Posterior vena cava (tissue), 2 donors: ENCODE results near the gene HCN1. TPM values are rescaled to one million over a fixed set of nuclear protein-coding genes. Genes with fewer than 3 reads are reported as not detected.
"Not testable (repeated sequence)": the region's sequence is repeated elsewhere in the genome, so short reads cannot be mapped to it uniquely, and the experiment has no call there.

Experiments used
- DNase-seq: peaks from one replicate; pipeline ENCODE4 v3.0.0-alpha.2; 2020; ENCODE audit warnings: low spot score
- intact Hi-C, 2 donors: fragments of 100-400 bp; cut with DNase I; formaldehyde crosslinking; loops; one replicate each; pipeline versions ENCODE4 v1.14.1 to v1.14.2; 2022 to 2023
- total RNA-seq, 2 donors: library from RNA; stranded (reverse); fragmentation: NEBNext Ultra II Directional; extraction: Animal tissue kit (Norgen Biotek cat#: 25700); gene quantifications; one replicate each; pipeline ENCODE4 v1.2.1, GENCODE V29; 2021
- donor health status: DM: yes; HTN: yes; CAD: no.
- donor health status: DM: yes; HTN: yes; CAD: no.

The HCN1 gene
- total RNA-seq, 2 donors from 2014 or later, result not detected

DNA sequence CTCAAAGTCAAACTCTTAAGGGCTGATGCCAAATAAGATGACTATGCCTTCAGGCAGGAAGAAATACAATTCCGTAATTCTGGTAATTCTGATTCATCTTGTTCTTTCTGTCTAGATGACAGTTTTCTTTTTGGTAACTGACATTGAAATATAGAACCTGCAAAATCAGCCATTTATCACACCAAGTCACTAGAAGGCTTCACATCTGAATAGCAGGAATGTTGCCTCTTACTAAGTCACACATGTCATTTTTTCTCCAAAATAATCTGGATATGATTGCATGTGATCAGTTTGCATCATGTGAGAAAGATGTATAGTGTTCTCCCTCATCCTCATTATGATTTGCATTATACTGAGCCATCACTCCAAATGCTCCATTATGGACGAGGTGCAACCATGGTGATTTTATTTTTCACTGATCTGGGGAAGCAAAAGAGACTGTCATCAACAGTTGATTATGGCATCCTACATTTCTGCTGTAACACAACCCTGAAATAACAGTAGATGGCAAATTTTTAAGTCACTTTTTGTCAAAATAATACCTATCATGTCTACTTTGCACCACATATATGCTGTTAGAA lies 69.0 kb downstream of the HCN1 start:
- DNase-seq, result no peak
- intact Hi-C loops, result no loop called here

DNA sequence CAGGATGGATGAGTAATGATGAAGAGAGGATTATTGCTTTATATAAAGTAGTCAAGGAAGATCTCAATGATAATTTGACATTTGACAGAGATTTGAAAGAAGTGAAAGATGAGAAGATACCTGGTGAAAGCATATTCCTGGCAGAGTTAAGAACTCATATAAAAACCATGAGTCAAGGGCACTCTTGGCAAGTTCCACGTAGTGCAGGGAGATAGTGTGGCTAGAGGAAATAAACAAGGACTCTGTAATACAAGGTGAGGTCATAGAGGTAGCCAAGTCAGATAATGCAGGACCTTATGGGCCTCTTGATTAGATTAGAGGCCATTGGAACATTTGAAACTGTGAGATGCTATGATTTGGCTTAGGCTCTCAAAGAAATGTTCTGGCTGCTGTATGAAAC lies 72.3 kb downstream of the HCN1 start:
- intact Hi-C loops, result loop anchor here in 1 of 2 donors (2.0 kb wide), 1 partner anchor 67 kb away; no protein-coding TSS in a partner anchor
- DNase-seq, result no peak

DNA sequence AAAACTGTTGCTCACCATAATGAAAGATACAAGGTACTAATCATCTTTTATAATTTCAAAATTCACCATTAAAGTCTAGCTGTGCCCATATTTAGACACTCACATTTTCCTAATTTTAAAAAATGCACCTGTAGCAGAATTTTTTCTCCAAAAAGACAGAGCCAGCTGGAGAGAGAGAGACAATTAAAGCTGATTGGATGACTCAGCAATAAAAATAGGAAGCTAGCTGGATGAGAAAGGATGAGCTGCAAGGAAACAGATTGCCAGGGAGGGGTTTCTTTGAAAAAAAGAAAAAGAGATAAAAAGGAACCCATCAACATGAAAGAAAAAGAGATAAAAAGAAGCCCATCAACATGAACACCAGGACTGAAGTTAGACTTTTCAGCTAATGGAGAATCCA lies 73.8 kb downstream of the HCN1 start:
- intact Hi-C loops, result no loop called here
- DNase-seq, result no peak

DNA sequence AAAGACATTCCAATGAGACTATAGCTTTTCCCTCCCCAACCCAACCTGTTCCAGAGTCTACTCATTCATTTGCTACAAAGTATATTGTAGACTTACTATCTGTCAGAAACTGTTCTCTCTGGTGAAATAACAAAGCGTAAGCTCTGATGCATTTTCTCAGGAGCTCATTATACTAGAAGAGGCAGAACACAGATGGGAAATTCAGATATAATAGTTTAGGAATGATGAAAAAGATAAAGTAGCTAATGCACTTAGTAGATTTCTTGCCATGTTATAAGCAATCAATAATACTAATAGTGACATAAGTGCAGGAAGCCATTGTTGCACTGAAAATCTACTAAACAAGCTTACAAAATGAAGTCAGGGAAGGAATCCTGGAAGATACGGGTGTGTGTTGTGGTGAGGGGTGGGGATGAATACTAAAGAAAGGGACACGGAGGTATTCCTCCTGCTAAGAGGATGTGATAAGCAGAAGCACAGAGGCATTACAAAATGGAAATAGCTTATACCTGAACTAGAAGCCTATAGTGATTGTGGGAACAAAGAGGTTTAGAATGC lies 78.2 kb downstream of the HCN1 start:
- intact Hi-C loops, result no loop called here
- DNase-seq, result no peak

DNA sequence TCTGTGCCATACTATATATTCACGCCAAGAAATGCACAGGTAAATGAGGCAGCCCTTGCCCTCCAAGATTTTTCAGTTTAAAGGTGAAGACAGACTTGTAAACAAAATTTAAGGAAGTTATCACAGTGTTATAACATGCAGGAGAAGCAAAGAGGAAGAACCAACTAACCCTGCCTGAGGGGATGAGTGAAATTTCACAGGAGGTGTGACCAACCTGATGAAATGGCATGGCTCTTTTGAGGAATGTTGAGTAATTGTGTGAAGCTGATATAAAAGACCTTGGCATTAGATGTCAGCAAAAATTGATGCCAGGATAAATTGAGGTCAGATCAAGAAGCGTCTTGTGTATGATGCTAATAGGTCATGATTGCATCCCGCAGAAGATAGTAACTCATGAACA lies 86.5 kb downstream of the HCN1 start:
- intact Hi-C loops, result no loop called here

DNA sequence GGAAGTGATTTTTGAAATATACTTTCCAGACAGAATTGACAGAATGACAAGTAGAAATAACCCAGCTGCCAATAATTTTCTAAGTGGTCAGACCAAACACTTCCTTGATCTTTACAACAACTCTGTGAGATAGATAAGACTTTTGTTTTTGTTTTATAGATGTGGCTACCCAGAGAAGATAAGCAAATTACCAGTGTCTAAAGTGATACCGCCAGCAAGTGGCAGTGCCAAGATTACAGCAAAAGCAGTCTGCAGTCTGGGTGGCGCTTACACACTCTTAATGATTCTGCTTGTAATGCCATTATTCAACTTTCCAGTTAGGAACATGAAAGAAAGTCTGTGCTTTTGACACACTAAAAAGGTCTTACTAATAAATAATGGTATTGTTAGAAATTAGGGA lies 92.1 kb downstream of the HCN1 start:
- intact Hi-C loops, result no loop called here
- no peak for DNase-seq

More for the DNA sequence above, 86.5 kb downstream of the HCN1 start:
- no peak for DNase-seq

DNA sequence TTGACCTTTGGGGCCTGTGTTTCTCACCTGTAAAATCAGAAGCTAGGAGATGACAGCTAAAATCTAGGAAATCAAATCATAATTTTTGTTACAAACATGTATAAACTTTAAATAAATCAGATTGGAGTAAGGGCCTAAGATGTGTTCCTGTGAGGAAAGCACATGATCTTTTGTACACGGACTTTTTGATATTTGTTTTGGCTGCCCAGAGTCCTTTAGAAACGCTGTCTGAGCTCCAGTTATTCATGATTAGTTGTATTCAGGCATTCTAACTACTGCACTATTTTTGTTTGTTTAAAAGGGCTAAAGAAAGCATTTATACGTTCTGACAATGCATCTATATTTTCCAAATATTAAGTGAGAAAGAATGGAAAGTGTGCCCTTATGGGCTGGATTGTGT lies 94.8 kb downstream of the HCN1 start:
- intact Hi-C loops, result no loop called here
- no peak for DNase-seq

DNA sequence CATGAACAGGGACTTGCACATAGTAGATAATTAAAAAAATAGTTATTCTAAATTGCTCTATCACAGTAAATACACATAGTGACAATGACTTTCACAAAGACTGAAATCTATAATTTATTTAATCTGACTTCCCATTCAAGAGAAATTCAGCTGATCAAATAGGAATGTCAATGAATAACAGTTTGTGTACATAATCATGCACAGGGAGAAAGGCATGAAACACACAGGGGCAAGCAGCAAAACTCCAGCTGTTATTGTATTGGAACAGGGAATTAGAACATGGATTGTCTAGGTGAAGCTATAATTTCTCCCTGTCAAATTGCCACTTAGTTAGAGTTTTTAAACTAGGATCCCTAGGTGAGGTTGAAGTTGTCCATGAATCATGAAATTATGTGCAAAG lies 99.9 kb downstream of the HCN1 start:
- intact Hi-C loops, result no loop called here
- no peak for DNase-seq

DNA sequence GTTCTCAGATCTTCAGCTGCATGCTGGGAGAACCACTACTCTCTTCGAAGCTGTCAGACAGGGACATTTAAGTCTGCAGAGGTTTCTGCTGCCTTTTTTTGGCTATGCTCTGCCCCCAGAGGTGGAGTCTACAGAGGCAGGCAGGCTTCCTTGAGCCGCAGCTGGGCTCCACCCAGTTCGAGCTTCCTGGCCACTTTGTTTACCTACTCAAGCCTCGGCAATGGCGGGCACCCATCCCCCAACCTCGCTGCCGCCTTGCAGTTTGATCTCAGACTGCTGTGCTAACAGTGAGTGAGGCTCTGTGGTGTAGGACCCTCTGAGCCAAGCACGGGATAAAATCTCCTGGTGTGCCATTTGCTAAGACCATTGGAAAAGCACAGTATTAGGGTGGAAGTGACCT lies 110.2 kb downstream of the HCN1 start:
- intact Hi-C loops, result loop anchor here in 1 of 2 donors (5.0 kb wide), 1 partner anchor 431 kb away; no protein-coding TSS in a partner anchor
- peak; percentile 34 for DNase-seq

DNA sequence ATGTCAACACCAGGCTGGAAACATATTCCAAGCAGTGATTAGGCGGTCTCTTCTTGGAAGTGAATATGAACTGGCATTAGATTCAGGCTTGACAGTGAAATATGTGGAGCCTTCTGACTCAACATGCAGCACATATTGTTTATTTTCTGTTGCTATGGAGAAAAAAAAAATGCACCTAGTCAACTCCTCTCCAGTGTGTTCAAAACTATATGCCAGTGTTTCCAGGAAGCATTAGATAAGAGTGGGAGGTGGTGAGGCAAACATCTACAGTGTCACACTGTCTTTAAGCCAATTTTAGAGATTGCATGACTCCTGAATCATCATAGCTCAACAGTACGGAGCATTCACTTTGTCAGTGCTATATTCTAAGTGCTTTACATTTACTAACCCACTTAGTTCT lies 117.9 kb downstream of the HCN1 start:
- intact Hi-C loops, result no loop called here
- DNase-seq, result no peak

DNA sequence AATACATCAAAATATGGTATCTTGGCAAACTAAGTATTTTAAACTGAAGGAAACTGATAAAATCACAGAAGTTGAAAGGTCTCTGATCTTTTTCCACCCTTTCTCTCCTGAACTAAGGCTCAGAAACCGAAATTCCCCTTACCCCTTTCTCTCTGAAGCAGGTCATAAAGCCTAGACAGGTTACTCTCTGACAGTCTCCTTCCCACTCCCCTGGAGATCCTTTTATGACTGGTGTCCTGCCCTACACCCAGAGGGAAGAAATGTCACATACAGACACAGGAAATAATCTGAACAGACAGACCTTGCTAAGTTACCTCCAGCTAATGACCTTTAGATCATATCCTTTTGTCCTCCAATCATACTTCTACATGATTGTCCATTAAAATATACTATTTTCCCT lies 127.4 kb downstream of the HCN1 start:
- intact Hi-C loops, result no loop called here
- no peak for DNase-seq

DNA sequence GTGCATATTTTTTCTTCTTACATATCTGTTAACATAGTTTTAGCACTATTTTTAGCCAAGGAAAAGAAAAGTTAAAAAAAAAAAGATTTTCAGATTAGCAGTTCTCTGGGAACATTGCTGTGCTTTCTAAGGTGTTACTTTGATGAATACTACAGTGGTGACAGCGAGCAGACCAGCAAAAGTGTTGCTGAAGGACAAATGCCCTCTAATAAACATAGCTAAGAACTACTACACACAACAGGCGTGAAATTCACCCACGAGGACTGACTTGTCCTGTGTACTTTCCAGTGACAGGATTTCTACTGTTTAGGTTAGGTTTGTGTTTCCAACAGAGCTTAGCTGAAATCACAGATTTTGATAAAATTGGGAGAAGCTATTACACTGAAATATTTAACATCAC lies 153.8 kb downstream of the HCN1 start:
- no peak for DNase-seq
- intact Hi-C loops, result no loop called here

DNA sequence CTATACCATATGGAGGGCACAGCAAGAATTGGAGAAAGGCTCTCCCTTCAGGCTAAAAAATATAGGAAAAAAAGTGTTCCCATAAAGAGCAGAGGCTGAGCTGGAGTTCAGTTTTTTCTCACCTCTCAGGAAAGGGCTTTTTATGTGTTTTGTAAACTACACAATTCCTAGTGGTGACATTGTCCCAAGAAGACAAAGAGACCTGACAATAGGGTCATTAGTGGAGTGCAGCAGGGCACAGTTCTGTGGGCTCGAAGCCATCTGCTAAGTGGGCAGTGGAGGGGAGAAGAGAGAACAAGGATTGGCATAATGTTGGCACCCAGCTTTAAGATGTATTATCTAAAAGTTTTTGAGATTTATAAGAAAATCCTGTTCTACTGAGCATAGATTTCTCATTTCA lies 162.5 kb downstream of the HCN1 start:
- DNase-seq, result no peak
- intact Hi-C loops, result no loop called here

DNA sequence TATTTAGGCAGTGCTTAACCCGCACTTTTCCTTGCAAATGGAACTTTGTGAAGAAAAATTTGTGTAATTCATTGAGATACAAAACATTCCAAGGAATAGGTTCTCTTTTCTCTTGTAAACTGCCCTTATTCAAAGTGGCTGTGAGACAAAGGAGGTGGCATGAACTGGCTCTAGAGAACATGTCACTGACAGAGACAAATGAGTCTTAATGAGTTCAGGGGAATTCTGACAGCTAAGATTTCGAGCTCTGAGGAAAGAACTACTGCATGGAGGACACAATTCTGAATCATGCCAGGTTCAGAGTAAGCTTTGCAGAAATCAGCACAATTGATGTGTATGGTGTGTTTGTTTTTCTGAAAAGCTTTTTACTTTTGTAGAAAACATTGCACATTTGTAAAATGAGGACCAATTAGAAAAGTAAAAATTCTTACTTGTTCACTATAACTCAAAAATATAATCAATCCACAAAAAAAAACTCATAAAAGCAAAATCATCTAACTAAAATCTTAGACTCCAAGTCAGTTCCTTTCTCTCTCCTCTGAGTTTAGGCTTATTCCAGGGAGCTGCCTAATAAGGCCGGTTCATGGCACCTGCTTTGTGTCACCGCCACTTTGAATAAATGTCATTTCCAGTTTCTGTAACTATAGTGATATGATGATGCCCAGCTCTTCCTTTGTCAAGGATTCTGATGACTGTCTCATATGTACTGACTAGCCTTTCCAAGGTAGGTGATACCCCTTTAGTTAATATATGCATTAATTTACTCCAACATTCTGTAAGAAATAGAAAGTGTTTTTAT lies 163.2 kb downstream of the HCN1 start:
- no peak for DNase-seq

DNA sequence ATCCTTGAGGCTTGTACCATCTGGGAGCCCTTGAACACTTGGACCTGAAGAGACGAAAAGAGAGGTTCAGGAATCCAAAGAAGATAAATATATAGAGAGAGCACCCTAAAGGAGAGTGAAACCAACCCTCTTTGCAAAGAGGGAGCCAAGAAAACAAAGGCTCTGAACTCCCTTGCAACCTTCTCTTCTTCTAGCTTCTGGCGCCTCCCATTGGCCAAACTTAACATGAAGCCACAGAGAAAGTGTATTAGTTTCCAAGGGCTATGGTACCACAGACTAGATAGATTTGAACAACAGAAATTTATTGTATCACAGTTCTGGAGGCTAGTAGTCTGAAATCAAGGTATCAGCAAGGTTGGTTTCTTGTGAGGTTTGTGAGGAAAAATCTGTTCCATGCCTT lies 175.1 kb downstream of the HCN1 start:
- intact Hi-C loops, result no loop called here
- no peak for DNase-seq

More for the DNA sequence above, 163.2 kb downstream of the HCN1 start:
- intact Hi-C loops, result no loop called here

DNA sequence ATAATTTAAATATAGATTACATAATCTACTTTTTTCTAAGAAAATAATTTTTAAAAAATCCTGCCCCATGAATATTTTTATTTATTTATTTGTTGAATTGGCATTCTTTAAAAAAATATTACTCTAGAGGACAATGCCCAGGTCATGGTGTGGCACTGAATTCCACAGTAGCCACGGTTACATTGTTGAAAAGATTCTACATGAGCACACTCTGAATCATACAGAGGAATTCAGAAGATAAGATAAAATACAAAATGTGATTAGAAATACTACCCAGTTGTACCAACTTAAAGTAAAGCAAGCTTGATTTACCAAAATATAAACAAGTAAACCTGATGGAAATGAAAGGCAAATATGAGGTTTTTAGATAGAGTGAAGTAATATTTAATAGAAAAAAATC lies 183.7 kb downstream of the HCN1 start:
- intact Hi-C loops, result no loop called here
- no peak for DNase-seq

DNA sequence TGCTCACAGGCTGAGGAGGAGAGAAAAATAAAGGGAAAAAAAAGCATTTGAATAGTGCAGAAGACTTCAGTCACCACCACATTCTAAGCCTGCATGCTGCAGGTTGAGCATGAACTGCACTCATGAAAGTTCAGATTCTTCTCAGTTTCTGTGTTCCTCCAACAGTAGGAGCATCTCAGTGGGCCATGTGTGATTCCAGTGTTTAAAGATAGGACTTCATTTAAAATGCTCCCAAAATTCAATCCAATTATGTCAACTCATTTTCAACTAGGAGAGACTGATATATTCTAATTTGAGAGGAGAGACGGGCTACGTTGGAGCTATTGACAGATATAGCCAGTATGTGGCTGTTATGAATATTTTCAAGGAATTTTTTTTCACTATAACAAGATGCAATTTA lies 186.8 kb downstream of the HCN1 start:
- intact Hi-C loops, result no loop called here
- no peak for DNase-seq

DNA sequence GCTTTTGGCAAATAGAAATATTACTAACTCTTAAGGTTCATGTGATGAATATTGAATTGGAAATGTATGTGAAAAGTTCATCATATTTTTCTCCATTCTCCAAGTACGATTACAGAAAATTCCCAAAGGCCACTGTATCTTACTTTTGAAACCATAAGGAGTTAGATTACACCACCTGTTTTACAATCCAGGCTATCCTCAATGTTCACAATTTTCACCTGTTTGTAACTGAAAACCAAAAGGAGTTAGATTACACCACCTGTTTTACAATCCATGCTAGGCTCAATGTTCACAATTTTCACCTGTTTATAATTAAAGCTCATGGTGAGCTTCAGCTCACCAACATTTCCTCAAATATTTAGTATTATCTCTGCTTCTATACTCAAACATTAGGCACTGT lies 188.0 kb downstream of the HCN1 start:
- no peak for DNase-seq
- intact Hi-C loops, result no loop called here

DNA sequence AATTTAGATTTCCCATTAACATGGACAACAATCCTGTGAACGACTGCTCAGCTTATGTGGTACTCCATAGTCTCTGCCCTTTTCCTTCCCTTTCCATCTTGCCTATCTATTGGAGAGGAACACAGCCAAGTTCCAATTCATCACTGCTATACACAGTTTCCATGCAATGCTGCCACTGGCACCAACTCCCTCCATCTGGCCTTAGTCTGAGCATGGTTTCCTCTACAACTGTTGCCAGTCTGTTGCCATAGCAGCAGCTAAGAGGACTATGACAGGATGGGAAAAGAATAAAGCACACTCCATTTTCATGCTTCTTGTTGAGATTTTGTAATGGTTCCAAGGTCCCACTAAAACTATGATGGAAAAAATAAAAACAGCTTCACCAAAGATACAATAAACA lies 189.0 kb downstream of the HCN1 start:
- intact Hi-C loops, result no loop called here

DNA sequence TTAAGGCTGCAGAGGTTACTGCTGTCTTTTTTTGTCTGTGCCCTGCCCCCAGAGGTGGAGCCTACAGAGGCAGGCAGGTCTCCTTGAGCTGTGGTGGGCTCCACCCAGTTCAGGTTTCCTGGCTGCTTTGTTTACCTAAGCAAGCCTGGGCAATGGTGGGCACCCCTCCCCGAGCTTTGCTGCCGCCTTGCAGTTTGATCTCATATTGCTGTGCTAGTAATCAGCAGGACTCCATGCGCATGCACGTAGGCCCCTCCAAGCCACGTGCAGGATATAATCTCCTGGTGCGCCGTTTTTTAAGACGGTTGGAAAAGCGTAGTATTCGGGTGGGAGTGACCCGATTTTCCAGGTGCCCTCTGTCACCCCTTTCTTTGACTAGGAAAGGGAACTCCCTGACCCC lies 197.2 kb downstream of the HCN1 start:
- intact Hi-C loops, result not testable (repeated sequence)
- DNase-seq, result peak; percentile 58

More for the DNA sequence above, 189.0 kb downstream of the HCN1 start:
- DNase-seq, result no peak

DNA sequence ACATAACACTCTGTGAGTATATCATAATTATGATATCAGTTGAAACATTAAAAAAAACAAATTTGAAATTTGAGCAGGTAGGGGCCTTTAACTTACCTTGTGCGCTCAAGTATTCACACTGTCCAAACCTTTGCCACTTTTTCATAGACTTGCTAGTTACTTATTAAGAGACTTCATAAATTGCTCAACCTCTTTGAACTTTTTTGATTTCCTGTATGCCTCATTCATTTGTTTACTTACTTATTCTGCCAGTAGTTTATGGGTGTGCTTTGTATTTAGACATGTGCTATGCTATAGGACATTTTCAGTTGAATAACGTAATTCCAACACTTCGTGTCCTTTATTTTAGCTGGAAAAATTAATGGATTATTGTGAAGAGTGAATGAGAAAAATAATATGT lies 204.8 kb downstream of the HCN1 start:
- intact Hi-C loops, result no loop called here
- DNase-seq, result no peak
